ENCODE results near the gene KCNIP3. TPM values are rescaled to one million over a fixed set of nuclear protein-coding genes. Genes with fewer than 3 reads are reported as not detected.

The KCNIP3 gene
- total and polyA plus RNA-seq, 10 donors = 0.59 to 5.2 (median 3.0) TPM

DNA sequence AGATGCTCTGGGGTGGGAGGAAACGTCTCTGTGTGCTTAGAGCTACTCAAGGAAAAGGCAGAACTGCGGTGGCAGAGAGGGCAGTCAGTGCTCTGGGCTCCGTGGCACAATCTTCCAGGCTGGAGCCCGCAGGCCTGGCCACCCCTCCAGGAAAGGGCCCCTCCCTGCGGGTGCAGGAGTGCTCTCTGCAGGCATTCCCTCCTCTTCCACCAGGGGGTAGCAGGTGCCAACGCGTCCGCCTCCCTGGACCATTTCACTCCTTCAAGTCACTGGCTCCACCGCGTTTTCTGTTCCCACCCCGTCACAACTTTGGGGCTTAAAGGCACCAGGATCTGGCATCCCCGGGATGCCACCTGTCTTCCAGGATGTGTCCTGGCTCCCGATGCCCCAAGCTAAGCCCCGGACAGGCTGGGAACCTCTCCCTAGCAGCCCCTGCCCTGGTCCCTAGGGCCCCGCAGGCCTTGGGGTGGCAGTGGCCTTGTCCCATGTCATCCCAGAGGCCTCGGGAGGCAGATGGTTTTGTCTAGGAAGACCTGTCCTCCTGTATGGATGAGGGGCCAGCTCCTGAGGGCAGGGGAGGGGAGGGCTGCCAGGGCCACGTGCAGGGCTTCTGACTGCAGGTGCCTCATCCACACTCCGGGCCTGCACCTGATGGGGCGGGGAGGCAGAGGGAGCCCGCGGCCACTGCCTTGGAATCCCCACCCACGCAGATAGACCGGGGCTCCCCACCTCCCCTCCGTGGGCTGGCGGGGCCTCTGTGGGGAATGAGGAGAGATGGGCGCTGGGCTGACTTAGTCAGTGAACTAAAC, 26.4 kb downstream of the KCNIP3 start:
- H3K27me3 ChIP-seq (replicated peaks in 1 of 7) = no peaks in the 10 kb centered on the region
- H3K9me3 ChIP-seq = no peaks in the 10 kb centered on the region
- no peak for DNase-seq
- H3K4me1 ChIP-seq = no peaks in the 10 kb centered on the region
- no peak overlapping the region for H3K4me3 ChIP-seq
- H3K36me3 ChIP-seq = no peaks in the 10 kb centered on the region
- H3K27ac ChIP-seq = no peak overlapping the region
- whole genome bisulfite sequencing, 5 donors = 76 to 82% (median 79%) methylated on average over 20 to 26 of the region's 26 CpGs
- intact Hi-C loops (cut with DNase I; ENCODE audit: low total_unique reads) = no loop called here
- TF ChIP-seq, protein P1, sequence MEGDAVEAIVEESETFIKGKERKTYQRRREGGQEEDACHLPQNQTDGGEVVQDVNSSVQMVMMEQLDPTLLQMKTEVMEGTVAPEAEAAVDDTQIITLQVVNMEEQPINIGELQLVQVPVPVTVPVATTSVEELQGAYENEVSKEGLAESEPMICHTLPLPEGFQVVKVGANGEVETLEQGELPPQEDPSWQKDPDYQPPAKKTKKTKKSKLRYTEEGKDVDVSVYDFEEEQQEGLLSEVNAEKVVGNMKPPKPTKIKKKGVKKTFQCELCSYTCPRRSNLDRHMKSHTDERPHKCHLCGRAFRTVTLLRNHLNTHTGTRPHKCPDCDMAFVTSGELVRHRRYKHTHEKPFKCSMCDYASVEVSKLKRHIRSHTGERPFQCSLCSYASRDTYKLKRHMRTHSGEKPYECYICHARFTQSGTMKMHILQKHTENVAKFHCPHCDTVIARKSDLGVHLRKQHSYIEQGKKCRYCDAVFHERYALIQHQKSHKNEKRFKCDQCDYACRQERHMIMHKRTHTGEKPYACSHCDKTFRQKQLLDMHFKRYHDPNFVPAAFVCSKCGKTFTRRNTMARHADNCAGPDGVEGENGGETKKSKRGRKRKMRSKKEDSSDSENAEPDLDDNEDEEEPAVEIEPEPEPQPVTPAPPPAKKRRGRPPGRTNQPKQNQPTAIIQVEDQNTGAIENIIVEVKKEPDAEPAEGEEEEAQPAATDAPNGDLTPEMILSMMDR (IDR thresholded peaks at IDR 0.05 in 8 of 11, conservative IDR thresholded peaks at IDR 0.05 in 3 of 11) = peak in 4 of 11 experiments; percentile 18 to 40 (median 28)
- no peak for TF ChIP-seq POLR2A (IDR thresholded peaks at IDR 0.05)

DNA sequence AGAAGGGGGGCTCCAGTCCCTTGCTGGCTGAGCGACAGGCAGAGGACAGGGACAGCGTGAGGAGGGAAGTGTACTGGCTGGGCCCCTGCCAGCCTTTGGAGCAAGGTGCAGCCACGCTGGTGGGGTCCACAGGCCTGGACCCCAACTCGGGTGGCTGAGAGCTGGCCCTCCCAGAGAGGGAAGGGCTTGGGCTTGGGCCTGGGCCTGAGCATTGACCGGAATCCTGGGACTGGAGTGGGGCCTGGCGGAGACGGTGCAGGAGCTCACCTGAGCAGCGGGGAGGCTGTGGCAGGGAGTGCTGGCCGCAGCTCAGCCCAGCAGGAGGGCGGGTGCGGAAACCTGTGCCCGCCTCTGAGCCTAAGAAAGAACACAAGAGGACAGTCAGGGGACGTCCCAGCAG, 27.9 kb downstream of the KCNIP3 start:
- no peak for DNase-seq
- 88 to 97% (median 92%) methylated on average over 13 of the region's 13 CpGs for WGBS, 5 donors

GRCh38 chr2:95325590-95326432, 28.7 kb downstream of the KCNIP3 start:
- DNase-seq = no peak
- H3K9me3 ChIP-seq = no peaks in the 10 kb centered on the region
- intact Hi-C loops (cut with DNase I; ENCODE audit: low total_unique reads) = no loop called here
- 94 to 97% (median 95%) methylated on average over 10 of the region's 10 CpGs for WGBS, 5 donors
- no peaks in the 10 kb centered on the region for H3K27me3 ChIP-seq (replicated peaks in 1 of 7)
- H3K36me3 ChIP-seq = no peaks in the 10 kb centered on the region
- TF ChIP-seq POLR2AphosphoS5 (IDR thresholded peaks at IDR 0.05) = no peak
- TF ChIP-seq, protein P1 (IDR thresholded peaks at IDR 0.05 in 8 of 11, conservative IDR thresholded peaks at IDR 0.05 in 3 of 11) = no peak
- no peak for TF ChIP-seq POLR2A (IDR thresholded peaks at IDR 0.05)
- H3K4me3 ChIP-seq = no peak overlapping the region
- no peaks in the 10 kb centered on the region for H3K4me1 ChIP-seq
- no peak overlapping the region for H3K27ac ChIP-seq

More for the DNA sequence above, 27.9 kb downstream of the KCNIP3 start:
- Histone ChIP-seq H3K27me3 (replicated peaks in 1 of 7) (no peaks in the 10 kb centered on the region), H3K9me3 (no peaks in the 10 kb centered on the region), H3K36me3 (no peaks in the 10 kb centered on the region), H3K27ac (no peak overlapping the region), H3K4me1 (no peaks in the 10 kb centered on the region), H3K4me3 (no peak overlapping the region)
- TF ChIP-seq, protein P1 (IDR thresholded peaks at IDR 0.05 in 8 of 11, conservative IDR thresholded peaks at IDR 0.05 in 3 of 11) = no peak
- TF ChIP-seq POLR2AphosphoS5 (IDR thresholded peaks at IDR 0.05) (no peak), POLR2A (IDR thresholded peaks at IDR 0.05) (no peak)
- intact Hi-C loops (cut with DNase I; ENCODE audit: low total_unique reads) = no loop called here
